HepG2 (cell line): ENCODE data around the gene ZNF644. TPM values are rescaled to one million over a fixed set of nuclear protein-coding genes. Genes with fewer than 3 reads are reported as not detected.

Experiments
- ARID2 ChIP-seq: sonication (generic); formaldehyde crosslinking; IDR thresholded peaks from 2 replicates; pipeline ENCODE4 v1.8.1; 2022; ENCODE audit warnings: mild to moderate bottlenecking, missing genetic modification reagents, borderline replicate concordance
- CCAR2 ChIP-seq: fragments of 200-400 bp; formaldehyde crosslinking; optimal IDR thresholded peaks from 2 replicates; pipeline ENCODE3; 2018; ENCODE audit warnings: low read depth, mild to moderate bottlenecking, low read length, moderate library complexity
- HHEX ChIP-seq: IDR thresholded peaks from 2 replicates; pipeline ENCODE4 v1.6.1; 2016; ENCODE audit warnings: control low read depth
- HNRNPLL ChIP-seq: fragments of 200-400 bp; formaldehyde crosslinking; IDR thresholded peaks from 2 replicates; pipeline ENCODE4 v1.6.1; 2017; ENCODE audit warnings: mild to moderate bottlenecking, low read depth, low read length; ENCODE audit not compliant: poor library complexity, severe bottlenecking
- ISX ChIP-seq: sonication (generic); formaldehyde crosslinking; conservative IDR thresholded peaks from 2 replicates; pipeline ENCODE4 v1.5.0; 2020; ENCODE audit warnings: missing genetic modification reagents
- KDM5A ChIP-seq: fragments of 200-600 bp; sonication (generic); IDR thresholded peaks from 2 replicates; pipeline ENCODE4 v1.7.0; 2018; ENCODE audit warnings: antibody characterized with exemption, mild to moderate bottlenecking, low read length, borderline replicate concordance
- NR2F1 ChIP-seq, 2 experiments: fragments of 450-650 bp in 1 of 2; formaldehyde crosslinking in 1 of 2; IDR thresholded peaks; 2 replicates each; pipeline versions ENCODE4 v1.5.0 to v1.6.1; 2016 to 2020; ENCODE audit warnings: mild to moderate bottlenecking in 1 of 2, missing compliant biosample characterization in 1 of 2, missing genetic modification reagents in 1 of 2, moderate library complexity in 1 of 2
- POLR2AphosphoS2 ChIP-seq: IDR thresholded peaks from 2 replicates; pipeline ENCODE4 v1.6.1; 2011; ENCODE audit warnings: low read depth, low read length, improper control_type of control experiment
- TBP ChIP-seq: sonication (generic); formaldehyde crosslinking; IDR thresholded peaks from 2 replicates; pipeline ENCODE4 v1.5.0; 2020; ENCODE audit warnings: missing genetic modification reagents
- ZKSCAN5 ChIP-seq: sonication (generic); formaldehyde crosslinking; IDR thresholded peaks from 2 replicates; pipeline ENCODE4 v1.5.1; 2020; ENCODE audit warnings: mild to moderate bottlenecking, missing genetic modification reagents
- ZNF12 ChIP-seq: sonication (generic); formaldehyde crosslinking; IDR thresholded peaks from 2 replicates; pipeline ENCODE4 v1.5.0; 2020; ENCODE audit warnings: missing genetic modification reagents
- ZNF18 ChIP-seq: sonication (generic); formaldehyde crosslinking; IDR thresholded peaks from 2 replicates; pipeline ENCODE4 v1.8.0; 2022; ENCODE audit warnings: mild to moderate bottlenecking, missing genetic modification reagents; ENCODE audit not compliant: insufficient replicate concordance
- ZNF703 ChIP-seq: sonication (generic); formaldehyde crosslinking; IDR thresholded peaks from 2 replicates; pipeline ENCODE4 v1.5.1; 2020; ENCODE audit warnings: missing genetic modification reagents, mild to moderate bottlenecking, moderate library complexity, borderline replicate concordance
- ZNF878 ChIP-seq: sonication (generic); formaldehyde crosslinking; IDR thresholded peaks from 2 replicates; pipeline ENCODE4 v1.8.1; 2023; ENCODE audit warnings: mild to moderate bottlenecking, missing genetic modification reagents, moderate library complexity
- polyA plus RNA-seq, 8 experiments: library from polyadenylated mRNA; depleted of rRNA in 3 of 8; stranded (reverse) in 7 of 8; unstranded in 1 of 8; fragments of >200 nt; fragmentation: Illumina TruSeq in 4 of 8; extraction: Trizol in 4 of 8; gene quantifications; 2 replicates each; pipeline versions ENCODE4 v1.2.1 to v1.2.3, GENCODE V29; 2011 to 2016; ENCODE audit warnings: low read depth in 4 of 8, missing spikeins in 1 of 8, mixed read lengths in 1 of 8; ENCODE audit not compliant: insufficient read depth in 1 of 8
- total RNA-seq, 5 experiments: library from RNA; depleted of rRNA; stranded (reverse); fragments of >200 nt; fragmentation: Illumina TruSeq; extraction: Trizol; gene quantifications; 2 replicates each; pipeline ENCODE4 v1.2.3, GENCODE V29; 2016; ENCODE audit warnings: low read depth in 1 of 5
- TF ChIP-seq, protein P1 (sequence below): sonication (generic); formaldehyde crosslinking; IDR thresholded peaks from 2 replicates; pipeline ENCODE4 v1.5.1; 2020; ENCODE audit warnings: mild to moderate bottlenecking, missing genetic modification reagents, borderline replicate concordance
- TF ChIP-seq, protein P2 (sequence below): sonication (generic); formaldehyde crosslinking; IDR thresholded peaks from 2 replicates; pipeline ENCODE4 v1.4.0; 2020; ENCODE audit warnings: missing genetic modification reagents, mild to moderate bottlenecking, borderline replicate concordance
- TF ChIP-seq, protein P3 (sequence below): sonication (generic); formaldehyde crosslinking; IDR thresholded peaks from 2 replicates; pipeline ENCODE4 v1.5.0; 2020; ENCODE audit warnings: missing genetic modification reagents

The ZNF644 gene
- total and polyA plus RNA-seq, 2 of the 13 experiments (the other 11 are each of a cell fraction or from before 2014, with no cell fraction given): 17.7 to 51.7 TPM

DNA sequence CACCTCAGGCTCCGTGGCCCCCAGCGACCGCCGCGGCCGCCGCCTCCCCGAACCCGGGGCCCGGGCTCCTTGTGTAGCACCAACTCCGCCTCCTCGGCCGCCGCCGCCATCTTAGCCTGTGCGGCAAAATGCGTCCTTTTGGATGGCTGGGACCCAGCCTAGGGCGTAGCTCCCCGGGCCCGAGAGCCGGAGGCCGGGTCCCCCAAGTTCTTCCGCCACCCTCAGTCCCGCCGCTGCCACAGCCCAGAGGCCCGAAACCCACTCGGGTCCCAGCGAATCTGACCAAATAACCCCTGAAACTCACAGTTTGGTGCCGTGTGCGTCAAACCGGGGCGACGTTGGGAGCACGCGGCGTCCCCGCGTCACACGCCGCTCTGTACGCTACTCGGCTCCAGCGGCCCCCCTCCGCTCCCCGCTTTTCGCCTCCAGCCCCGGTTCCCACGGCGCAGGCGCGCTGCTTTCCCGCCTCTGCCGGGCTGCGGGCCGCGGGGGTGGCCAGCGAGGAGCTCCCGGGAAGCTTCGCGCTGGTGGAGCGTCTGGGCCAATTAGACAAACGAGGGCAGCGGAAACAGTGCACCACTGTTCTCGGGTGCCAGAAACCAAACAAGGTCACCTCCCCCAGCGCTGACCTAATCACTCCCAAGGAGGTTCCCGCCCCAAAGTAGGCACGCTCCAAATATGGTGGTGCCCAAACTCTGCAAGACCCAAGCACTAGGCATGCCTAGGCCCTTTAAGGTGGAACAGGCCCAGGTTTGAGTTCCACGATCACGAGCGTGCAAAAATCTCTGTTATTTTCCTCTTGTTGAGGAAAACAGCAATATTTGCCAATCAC lies at the start of gene ZNF644 (continued):
- TF ChIP-seq ZNF18 (CRISPR knock-in tag) (no peak), NR2F1 (CRISPR knock-in tag; IDR thresholded peaks at IDR 0.05) (no peak), ARID2 (CRISPR knock-in tag) (peak; percentile 58; the same call in 1 of the 2 replicates), KDM5A (no peak; the same call in 1 of the 2 replicates), TBP (CRISPR knock-in tag) (no peak), HHEX (CRISPR knock-in tag) (no peak), ZKSCAN5 (CRISPR knock-in tag) (no peak), HNRNPLL (peak; percentile 76), ZNF12 (CRISPR knock-in tag) (no peak), POLR2AphosphoS2 (no peak), CCAR2 (no peak), ZNF878 (CRISPR knock-in tag) (peak; percentile 97), ISX (CRISPR knock-in tag) (0 out of 2 replicates have a peak, but pooled peaks have one; percentile 63), ZNF703 (CRISPR knock-in tag) (peak; percentile 71; the same call in 1 of the 2 replicates)
- TF ChIP-seq, protein P1, sequence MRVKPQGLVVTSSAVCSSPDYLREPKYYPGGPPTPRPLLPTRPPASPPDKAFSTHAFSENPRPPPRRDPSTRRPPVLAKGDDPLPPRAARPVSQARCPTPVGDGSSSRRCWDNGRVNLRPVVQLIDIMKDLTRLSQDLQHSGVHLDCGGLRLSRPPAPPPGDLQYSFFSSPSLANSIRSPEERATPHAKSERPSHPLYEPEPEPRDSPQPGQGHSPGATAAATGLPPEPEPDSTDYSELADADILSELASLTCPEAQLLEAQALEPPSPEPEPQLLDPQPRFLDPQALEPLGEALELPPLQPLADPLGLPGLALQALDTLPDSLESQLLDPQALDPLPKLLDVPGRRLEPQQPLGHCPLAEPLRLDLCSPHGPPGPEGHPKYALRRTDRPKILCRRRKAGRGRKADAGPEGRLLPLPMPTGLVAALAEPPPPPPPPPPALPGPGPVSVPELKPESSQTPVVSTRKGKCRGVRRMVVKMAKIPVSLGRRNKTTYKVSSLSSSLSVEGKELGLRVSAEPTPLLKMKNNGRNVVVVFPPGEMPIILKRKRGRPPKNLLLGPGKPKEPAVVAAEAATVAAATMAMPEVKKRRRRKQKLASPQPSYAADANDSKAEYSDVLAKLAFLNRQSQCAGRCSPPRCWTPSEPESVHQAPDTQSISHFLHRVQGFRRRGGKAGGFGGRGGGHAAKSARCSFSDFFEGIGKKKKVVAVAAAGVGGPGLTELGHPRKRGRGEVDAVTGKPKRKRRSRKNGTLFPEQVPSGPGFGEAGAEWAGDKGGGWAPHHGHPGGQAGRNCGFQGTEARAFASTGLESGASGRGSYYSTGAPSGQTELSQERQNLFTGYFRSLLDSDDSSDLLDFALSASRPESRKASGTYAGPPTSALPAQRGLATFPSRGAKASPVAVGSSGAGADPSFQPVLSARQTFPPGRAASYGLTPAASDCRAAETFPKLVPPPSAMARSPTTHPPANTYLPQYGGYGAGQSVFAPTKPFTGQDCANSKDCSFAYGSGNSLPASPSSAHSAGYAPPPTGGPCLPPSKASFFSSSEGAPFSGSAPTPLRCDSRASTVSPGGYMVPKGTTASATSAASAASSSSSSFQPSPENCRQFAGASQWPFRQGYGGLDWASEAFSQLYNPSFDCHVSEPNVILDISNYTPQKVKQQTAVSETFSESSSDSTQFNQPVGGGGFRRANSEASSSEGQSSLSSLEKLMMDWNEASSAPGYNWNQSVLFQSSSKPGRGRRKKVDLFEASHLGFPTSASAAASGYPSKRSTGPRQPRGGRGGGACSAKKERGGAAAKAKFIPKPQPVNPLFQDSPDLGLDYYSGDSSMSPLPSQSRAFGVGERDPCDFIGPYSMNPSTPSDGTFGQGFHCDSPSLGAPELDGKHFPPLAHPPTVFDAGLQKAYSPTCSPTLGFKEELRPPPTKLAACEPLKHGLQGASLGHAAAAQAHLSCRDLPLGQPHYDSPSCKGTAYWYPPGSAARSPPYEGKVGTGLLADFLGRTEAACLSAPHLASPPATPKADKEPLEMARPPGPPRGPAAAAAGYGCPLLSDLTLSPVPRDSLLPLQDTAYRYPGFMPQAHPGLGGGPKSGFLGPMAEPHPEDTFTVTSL: 0 out of 2 replicates have a peak, but pooled peaks have one; percentile 51
- TF ChIP-seq, protein P2, sequence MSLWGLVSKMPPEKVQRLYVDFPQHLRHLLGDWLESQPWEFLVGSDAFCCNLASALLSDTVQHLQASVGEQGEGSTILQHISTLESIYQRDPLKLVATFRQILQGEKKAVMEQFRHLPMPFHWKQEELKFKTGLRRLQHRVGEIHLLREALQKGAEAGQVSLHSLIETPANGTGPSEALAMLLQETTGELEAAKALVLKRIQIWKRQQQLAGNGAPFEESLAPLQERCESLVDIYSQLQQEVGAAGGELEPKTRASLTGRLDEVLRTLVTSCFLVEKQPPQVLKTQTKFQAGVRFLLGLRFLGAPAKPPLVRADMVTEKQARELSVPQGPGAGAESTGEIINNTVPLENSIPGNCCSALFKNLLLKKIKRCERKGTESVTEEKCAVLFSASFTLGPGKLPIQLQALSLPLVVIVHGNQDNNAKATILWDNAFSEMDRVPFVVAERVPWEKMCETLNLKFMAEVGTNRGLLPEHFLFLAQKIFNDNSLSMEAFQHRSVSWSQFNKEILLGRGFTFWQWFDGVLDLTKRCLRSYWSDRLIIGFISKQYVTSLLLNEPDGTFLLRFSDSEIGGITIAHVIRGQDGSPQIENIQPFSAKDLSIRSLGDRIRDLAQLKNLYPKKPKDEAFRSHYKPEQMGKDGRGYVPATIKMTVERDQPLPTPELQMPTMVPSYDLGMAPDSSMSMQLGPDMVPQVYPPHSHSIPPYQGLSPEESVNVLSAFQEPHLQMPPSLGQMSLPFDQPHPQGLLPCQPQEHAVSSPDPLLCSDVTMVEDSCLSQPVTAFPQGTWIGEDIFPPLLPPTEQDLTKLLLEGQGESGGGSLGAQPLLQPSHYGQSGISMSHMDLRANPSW (CRISPR knock-in tag): no peak; the same call in 1 of the 2 replicates
- TF ChIP-seq, protein P3, sequence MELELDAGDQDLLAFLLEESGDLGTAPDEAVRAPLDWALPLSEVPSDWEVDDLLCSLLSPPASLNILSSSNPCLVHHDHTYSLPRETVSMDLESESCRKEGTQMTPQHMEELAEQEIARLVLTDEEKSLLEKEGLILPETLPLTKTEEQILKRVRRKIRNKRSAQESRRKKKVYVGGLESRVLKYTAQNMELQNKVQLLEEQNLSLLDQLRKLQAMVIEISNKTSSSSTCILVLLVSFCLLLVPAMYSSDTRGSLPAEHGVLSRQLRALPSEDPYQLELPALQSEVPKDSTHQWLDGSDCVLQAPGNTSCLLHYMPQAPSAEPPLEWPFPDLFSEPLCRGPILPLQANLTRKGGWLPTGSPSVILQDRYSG (CRISPR knock-in tag): no peak
